Pancreas (tissue), 10 donors: ENCODE results near the gene RGS12. TPM values are rescaled to one million over a fixed set of nuclear protein-coding genes. Genes with fewer than 3 reads are reported as not detected.

Experiments used
- ATAC-seq, 4 donors: fragments of 200-7000 bp; cut with Tn5 transposase; one replicate each; pipeline versions ENCODE4 v1.8.0 to v1.9.1; 2020; ENCODE audit warnings: mild to moderate bottlenecking in 4 of 4, moderate library complexity in 4 of 4
- DNase-seq, 6 donors: peaks; one replicate each; pipeline ENCODE4 v3.0.0-alpha.2; 2020
- FAIRE-seq: peaks from 2 replicates; lab custom pipeline; 2012; peaks lifted over from hg19 to GRCh38; lab: Jason Lieb, UNC
- H3K27ac ChIP-seq, 4 donors: fragments of 200-600 bp; sonication (generic); 1 replicate in 3 of 4; 2 replicates in 1 of 4; pipeline versions ENCODE4 v1.5.0 to v1.8.0; 2020
- H3K27me3 ChIP-seq, 4 donors: fragments of 200-600 bp; one replicate each; pipeline ENCODE4 v1.8.0; 2021
- H3K36me3 ChIP-seq, 3 donors: fragments of 200-600 bp; sonication (generic) in 1 of 3; one replicate each; pipeline versions ENCODE4 v1.5.0 to v1.8.0; 2020 to 2021
- H3K4me1 ChIP-seq, 3 donors: fragments of 200-600 bp; one replicate each; pipeline ENCODE4 v1.8.0; 2021
- H3K4me3 ChIP-seq, 4 donors: fragments of 200-600 bp; sonication (generic) in 2 of 4; one replicate each; pipeline versions ENCODE4 v1.5.0 to v1.8.0; 2020 to 2021
- H3K9me3 ChIP-seq, 4 donors: fragments of 200-600 bp; one replicate each; pipeline ENCODE4 v1.8.0; 2021
- CTCF ChIP-seq, 4 donors: fragments of 200-600 bp; sonication (generic) in 3 of 4; IDR thresholded peaks; one replicate each; pipeline versions ENCODE4 v1.5.0 to v1.8.0; 2021; ENCODE audit warnings: antibody characterized with exemption in 4 of 4
- WGBS, 2 donors: extraction: QIAGEN DNeasy Blood & Tissue Kit; methylation state at CpG; one replicate each; pipeline ENCODE4 v1.1.7; 2013; 5-methylcytosine and 5-hydroxymethylcytosine counted together
- intact Hi-C, 3 donors: fragments of 100-400 bp; cut with DNase I; formaldehyde crosslinking; loops; one replicate each; pipeline versions ENCODE4 v1.11.1 to v1.14.2; 2022
- polyA plus RNA-seq, 2 donors: library from polyadenylated mRNA; stranded (reverse); fragments of 200-250 nt; gene quantifications; one replicate each; pipeline ENCODE4 v1.2.3, GENCODE V29; 2013
- total RNA-seq, 6 donors: library from RNA; stranded (reverse); fragmentation: NEBNext Ultra II Directional in 4 of 6; extraction: Animal tissue kit (Norgen Biotek cat#: 25700) in 4 of 6; gene quantifications; one replicate each; pipeline versions ENCODE4 v1.2.1 to v1.2.4, GENCODE V29; 2021 to 2023
- donor health status: healthy with polysubstance abuse.
- donor health status: DM: no; HTN: no; CAD: no; lungs with moderate emphysema.
- donor health status: DM: no; HTN: no; CAD: no.
- donor health status: control.
- donor health status: control.
- donor health status: Bipolar disorder and iron deficiency.
- donor health status: DM: yes; HTN: yes; CAD: no.
- donor health status: DM: no; HTN: no; CAD: no.
- donor health status: DM: no; HTN: no; CAD: no.
- donor health status: DM: yes; HTN: yes; CAD: no.

The RGS12 gene
- total and polyA plus RNA-seq, 8 donors = 4.6 to 21.6 (median 10.4) TPM

DNA sequence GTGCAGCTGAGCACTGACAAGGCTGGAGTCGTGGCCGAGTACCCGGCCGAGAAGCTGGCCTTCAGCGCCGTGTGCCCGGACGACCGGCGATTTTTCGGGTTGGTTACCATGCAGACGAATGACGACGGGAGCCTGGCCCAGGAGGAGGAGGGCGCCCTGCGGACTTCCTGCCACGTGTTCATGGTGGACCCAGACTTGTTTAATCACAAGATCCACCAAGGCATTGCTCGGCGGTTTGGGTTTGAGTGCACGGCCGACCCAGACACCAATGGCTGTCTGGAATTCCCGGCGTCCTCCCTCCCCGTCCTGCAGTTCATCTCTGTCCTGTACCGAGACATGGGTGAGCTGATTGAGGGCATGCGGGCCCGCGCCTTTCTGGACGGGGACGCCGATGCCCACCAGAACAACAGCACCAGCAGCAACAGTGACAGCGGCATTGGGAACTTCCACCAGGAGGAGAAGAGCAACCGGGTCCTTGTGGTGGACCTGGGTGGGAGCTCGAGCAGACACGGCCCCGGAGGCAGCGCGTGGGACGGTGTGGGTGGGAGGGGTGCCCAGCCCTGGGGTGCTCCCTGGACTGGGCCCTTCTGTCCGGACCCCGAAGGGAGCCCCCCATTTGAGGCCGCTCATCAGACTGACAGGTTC, 24.3 kb downstream of the RGS12 start:
- intact Hi-C loops = no loop called here
- Histone ChIP-seq H3K36me3 (peaks cover 0 to 4% (median 0%) of the 10 kb centered on the region in 3 donors), H3K4me3 (no peak overlapping the region), H3K27ac (no peak overlapping the region), H3K4me1 (no peaks in the 10 kb centered on the region), H3K27me3 (no peaks in the 10 kb centered on the region), H3K9me3 (no peaks in the 10 kb centered on the region)
- DNase-seq (peak in 1 of 6 donors; percentile 45), ATAC-seq (no peak), FAIRE-seq (no peak)
- 93 to 96% methylated on average over 41 to 42 of the region's 42 CpGs for WGBS, 2 donors
- TF ChIP-seq CTCF (IDR thresholded peaks at IDR 0.05) = no peak

GRCh38 chr4:3317656-3318211, 24.9 kb downstream of the RGS12 start:
- intact Hi-C loops = no loop called here
- no peaks in the 10 kb centered on the region for H3K4me1 ChIP-seq
- DNase-seq (peak in 2 of 6 donors; percentile 6 to 33), ATAC-seq (no peak), FAIRE-seq (no peak)
- no peak for TF ChIP-seq CTCF (IDR thresholded peaks at IDR 0.05)
- peaks cover 0 to 4% (median 0%) of the 10 kb centered on the region in 3 donors for H3K36me3 ChIP-seq
- WGBS, 2 donors = 94% methylated on average over 21 to 22 of the region's 22 CpGs
- no peaks in the 10 kb centered on the region for H3K9me3 ChIP-seq
- no peak overlapping the region for H3K27ac ChIP-seq
- no peak overlapping the region for H3K4me3 ChIP-seq
- H3K27me3 ChIP-seq = no peaks in the 10 kb centered on the region

DNA sequence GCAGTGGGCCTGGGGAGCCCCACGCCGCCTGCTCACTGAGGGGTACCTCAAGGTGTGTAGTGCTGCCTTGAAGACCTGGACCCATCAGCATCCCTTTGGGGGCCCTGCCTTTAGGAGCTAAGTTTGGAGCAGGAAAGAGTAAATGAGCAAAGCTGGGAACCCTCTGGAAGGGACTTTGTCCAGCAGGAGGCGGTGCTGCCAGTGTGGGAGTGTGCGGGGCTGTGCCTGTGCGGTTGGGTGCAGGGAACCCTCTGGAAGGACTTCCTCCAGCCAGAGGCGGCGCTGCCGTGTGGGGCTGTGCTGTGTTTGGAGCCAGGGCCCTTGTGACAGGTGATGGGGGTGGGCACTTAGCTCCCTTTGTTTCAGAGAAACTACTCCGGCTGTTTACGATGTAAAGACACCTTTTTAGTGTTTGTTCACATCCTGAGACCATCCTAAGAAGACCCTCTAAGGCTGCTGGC, 25.8 kb downstream of the RGS12 start:
- FAIRE-seq = no peak

DNA sequence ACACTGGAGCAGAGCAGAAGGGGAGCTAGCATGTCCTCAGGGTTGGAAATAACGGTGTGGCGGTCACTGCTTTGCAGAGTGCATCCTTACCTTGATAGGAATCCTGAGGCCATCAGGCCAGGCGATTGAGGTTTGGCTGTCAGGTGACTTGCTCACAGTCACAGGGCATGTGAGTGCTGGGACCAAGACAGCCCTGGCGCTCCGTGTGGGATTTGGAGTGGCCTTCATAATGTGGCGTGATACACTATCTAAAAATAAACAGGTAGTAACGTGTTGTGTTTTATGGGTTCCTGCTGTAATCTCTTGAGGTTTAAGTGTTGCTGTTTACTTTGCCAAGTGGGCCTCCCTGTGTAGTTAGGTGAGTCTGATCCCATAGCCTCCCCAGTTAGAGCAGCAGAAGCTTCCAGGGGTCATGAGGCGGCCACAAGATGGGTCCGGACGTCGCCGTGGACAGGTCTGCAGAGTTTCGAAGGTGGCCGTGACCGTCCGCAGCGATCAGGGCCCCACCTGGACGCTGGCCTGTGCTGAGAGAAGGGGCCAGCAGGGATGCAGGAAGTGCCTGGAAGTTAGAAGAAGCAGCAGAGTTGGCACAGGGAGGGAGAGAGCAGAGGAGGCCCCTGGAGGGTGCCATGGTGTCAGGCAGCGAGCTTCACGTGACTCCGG, 27.7 kb downstream of the RGS12 start:
- Histone ChIP-seq H3K4me3 (no peak overlapping the region), H3K27ac (no peak overlapping the region), H3K4me1 (no peaks in the 10 kb centered on the region), H3K36me3 (peaks cover 0 to 4% (median 0%) of the 10 kb centered on the region in 3 donors), H3K9me3 (no peaks in the 10 kb centered on the region), H3K27me3 (no peaks in the 10 kb centered on the region)
- DNase-seq (peak in 1 of 6 donors; percentile 46), FAIRE-seq (no peak), ATAC-seq (peak; percentile 39 to 71 (median 60))
- WGBS, 2 donors = 68 to 70% methylated on average over 21 of the region's 21 CpGs
- intact Hi-C loops = no loop called here
- no peak for TF ChIP-seq CTCF (IDR thresholded peaks at IDR 0.05)

More for the DNA sequence above, 25.8 kb downstream of the RGS12 start:
- no peak overlapping the region for H3K27ac ChIP-seq
- H3K4me1 ChIP-seq = no peaks in the 10 kb centered on the region
- peak in 2 of 6 donors; percentile 6 to 34 for DNase-seq
- H3K27me3 ChIP-seq = no peaks in the 10 kb centered on the region
- WGBS, 2 donors = 91 to 92% methylated on average over 10 of the region's 10 CpGs
- intact Hi-C loops = no loop called here
- ATAC-seq = no peak
- H3K36me3 ChIP-seq = peaks cover 0 to 4% (median 0%) of the 10 kb centered on the region in 3 donors
- no peak for TF ChIP-seq CTCF (IDR thresholded peaks at IDR 0.05)
- no peaks in the 10 kb centered on the region for H3K9me3 ChIP-seq
- H3K4me3 ChIP-seq = no peak overlapping the region
